CD4-positive, alpha-beta T cell (primary cell): Measurements from ENCODE around the gene CDH4. TPM values are rescaled to one million over a fixed set of nuclear protein-coding genes. Genes with fewer than 3 reads are reported as not detected.

ENCODE experiments used
- ATAC-seq: fragments of 200-7000 bp; cut with Tn5 transposase; one replicate; pipeline ENCODE4 v1.10.0; 2022; ENCODE audit warnings: mild to moderate bottlenecking; ENCODE audit not compliant: poor library complexity
- CTCF ChIA-PET: fragments of 350-600 bp; sonication (Branson Sonifier 250); formaldehyde crosslinking; loops from one replicate; lab custom pipeline; 2021; ENCODE audit warnings: antibody characterized with exemption, inconsistent platforms; lab: Charles Lee
- POLR2A ChIA-PET: fragments of 350-600 bp; sonication (Branson Sonifier 250); formaldehyde crosslinking; loops from one replicate; lab custom pipeline; 2021; ENCODE audit warnings: antibody characterized with exemption, inconsistent platforms; lab: Charles Lee
- DNase-seq, 14 experiments: peaks; one replicate each; pipeline ENCODE4 v3.0.0-alpha.2; 2013 to 2020; ENCODE audit warnings: mixed read lengths in 2 of 14
- H3K27ac ChIP-seq, 2 donors: one replicate each; pipeline versions ENCODE4 v1.5.1 to v1.7.0; 2013; ENCODE audit warnings: low read length in 2 of 2, low read depth in 1 of 2, mild to moderate bottlenecking in 1 of 2
- H3K27me3 ChIP-seq, 2 experiments: 1 replicate in 1 of 2; 2 replicates in 1 of 2; pipeline versions ENCODE4 v1.6.1 to v1.7.0; 2013; ENCODE audit warnings: low read length in 2 of 2, control low read depth in 1 of 2, mild to moderate bottlenecking in 1 of 2, moderate library complexity in 1 of 2; ENCODE audit not compliant: insufficient read depth in 2 of 2, control insufficient read depth in 1 of 2
- H3K36me3 ChIP-seq: one replicate; pipeline ENCODE4 v1.6.1; 2013; ENCODE audit warnings: low read length, control low read depth; ENCODE audit not compliant: insufficient read depth
- H3K4me1 ChIP-seq: one replicate; pipeline ENCODE4 v1.6.1; 2013; ENCODE audit warnings: low read length, control low read depth; ENCODE audit not compliant: insufficient read depth
- H3K4me3 ChIP-seq: one replicate; pipeline ENCODE4 v1.5.1; 2013; ENCODE audit warnings: mild to moderate bottlenecking, low read length, moderate library complexity
- H3K9me3 ChIP-seq, 2 experiments: 1 replicate in 1 of 2; 2 replicates in 1 of 2; pipeline versions ENCODE4 v1.6.1 to v1.7.0; 2013; ENCODE audit warnings: low read length in 2 of 2, mild to moderate bottlenecking in 2 of 2, control low read depth in 1 of 2, moderate library complexity in 1 of 2; ENCODE audit not compliant: control insufficient read depth in 1 of 2, insufficient read depth in 1 of 2
- H3K27ac Mint-ChIP-seq: one replicate; pipeline ENCODE4 v1.8.0; 2020; ENCODE audit warnings: mixed read lengths
- H3K27me3 Mint-ChIP-seq: one replicate; pipeline ENCODE4 v1.8.0; 2021; ENCODE audit warnings: mixed read lengths
- H3K36me3 Mint-ChIP-seq: one replicate; pipeline ENCODE4 v1.8.0; 2021; ENCODE audit warnings: low read depth, mixed read lengths
- H3K4me1 Mint-ChIP-seq: one replicate; pipeline ENCODE4 v1.8.0; 2021; ENCODE audit warnings: low read depth, mixed read lengths
- H3K4me3 Mint-ChIP-seq: one replicate; pipeline ENCODE4 v1.8.0; 2020; ENCODE audit warnings: mild to moderate bottlenecking, mixed read lengths
- H3K9me3 Mint-ChIP-seq: one replicate; pipeline ENCODE4 v1.8.0; 2020; ENCODE audit warnings: mixed read lengths
- CTCF ChIP-seq: fragments of 200-600 bp; IDR thresholded peaks from one replicate; pipeline ENCODE4 v1.8.0; 2022; ENCODE audit warnings: antibody characterized with exemption, mild to moderate bottlenecking
- intact Hi-C, 2 experiments: fragments of 100-400 bp; cut with DNase I in 1 of 2; cut with micrococcal nuclease in 1 of 2; formaldehyde crosslinking; loops; one replicate each; pipeline versions ENCODE4 v1.15.1 to v1.9.0; 2023 to 2025; cut with DNase I, micrococcal nuclease
- total RNA-seq, 174 experiments: library from RNA in 2 of 174; stranded (reverse) in 2 of 174; gene quantifications; one replicate each; pipeline ENCODE4 v1.2.3 and lab custom pipeline; 2021 to 2026

The CDH4 gene
- total RNA-seq, 2 experiments from 2014 or later: 0.11 TPM

- POLR2A ChIA-PET: no interaction called here
- CTCF ChIA-PET: no interaction called here
- Mint-ChIP-seq H3K9me3 (peaks cover 3% of the 10 kb centered on the region), H3K4me1 (no peaks in the 10 kb centered on the region), H3K36me3 (no peaks in the 10 kb centered on the region), H3K27ac (no peak overlapping the region), H3K27me3 (no peaks in the 10 kb centered on the region), H3K4me3 (no peak overlapping the region)
- intact Hi-C loops: no loop called here
- TF ChIP-seq CTCF: no peak
- H3K27me3 ChIP-seq: no peaks in the 10 kb centered on the region
- H3K4me3 ChIP-seq: no peak overlapping the region
- H3K36me3 ChIP-seq: no peaks in the 10 kb centered on the region
- no peak for ATAC-seq
- H3K27ac ChIP-seq: no peak overlapping the region
- peaks cover 0 to 43% of the 10 kb centered on the region in 2 experiments for H3K9me3 ChIP-seq
- DNase-seq: no peak
- no peaks in the 10 kb centered on the region for H3K4me1 ChIP-seq
Measured at GRCh38 chr20:61518424-61518951, 266.4 kb downstream of the CDH4 start.

- Mint-ChIP-seq H3K36me3 (no peaks in the 10 kb centered on the region), H3K9me3 (peaks cover 3% of the 10 kb centered on the region), H3K27me3 (no peaks in the 10 kb centered on the region), H3K4me1 (no peaks in the 10 kb centered on the region), H3K4me3 (no peak overlapping the region), H3K27ac (no peak overlapping the region)
- Histone ChIP-seq H3K36me3 (no peaks in the 10 kb centered on the region), H3K9me3 (peaks cover 0 to 43% of the 10 kb centered on the region in 2 experiments), H3K4me1 (no peaks in the 10 kb centered on the region), H3K27ac (no peak overlapping the region), H3K27me3 (no peaks in the 10 kb centered on the region), H3K4me3 (no peak overlapping the region)
- CTCF ChIA-PET: no interaction called here
- DNase-seq (no peak), ATAC-seq (no peak)
- no peak for TF ChIP-seq CTCF
- POLR2A ChIA-PET: no interaction called here
- intact Hi-C loops: no loop called here
Measured at GRCh38 chr20:61519488-61519887, 267.4 kb downstream of the CDH4 start.

- H3K27ac Mint-ChIP-seq: no peak overlapping the region
- H3K9me3 Mint-ChIP-seq: peaks cover 3% of the 10 kb centered on the region
- ATAC-seq: no peak
- Histone ChIP-seq H3K4me1 (no peaks in the 10 kb centered on the region), H3K27ac (no peak overlapping the region), H3K4me3 (no peak overlapping the region), H3K27me3 (no peaks in the 10 kb centered on the region), H3K36me3 (no peaks in the 10 kb centered on the region), H3K9me3 (peaks cover 0 to 42% of the 10 kb centered on the region in 2 experiments)
- TF ChIP-seq CTCF: no peak
- no peaks in the 10 kb centered on the region for H3K27me3 Mint-ChIP-seq
- no peaks in the 10 kb centered on the region for H3K4me1 Mint-ChIP-seq
- H3K36me3 Mint-ChIP-seq: no peaks in the 10 kb centered on the region
- intact Hi-C loops: no loop called here
- ChIA-PET CTCF (no interaction called here), POLR2A (no interaction called here)
- no peak for DNase-seq
- no peak overlapping the region for H3K4me3 Mint-ChIP-seq
Measured at GRCh38 chr20:61520076-61520892, 268.2 kb downstream of the CDH4 start.
